Left ventricle myocardium inferior (tissue), 1 donor: ENCODE measurements around the gene YBX2. TPM values are rescaled to one million over a fixed set of nuclear protein-coding genes. Genes with fewer than 3 reads are reported as not detected.
"Not testable (repeated sequence)": the region's sequence is repeated elsewhere in the genome, so short reads cannot be mapped to it uniquely, and the experiment has no call there.

Source experiments
- DNase-seq: peaks from one replicate; pipeline ENCODE4 v3.0.0-alpha.2; 2020
- H3K27ac ChIP-seq: fragments of 200-600 bp; replicated peaks from 2 replicates; pipeline ENCODE4 v1.8.0; 2021
- H3K27me3 ChIP-seq: fragments of 200-600 bp; 2 replicates; pipeline ENCODE4 v1.8.0; 2021; ENCODE audit warnings: low read depth
- H3K36me3 ChIP-seq: fragments of 200-600 bp; 2 replicates; pipeline ENCODE4 v1.8.0; 2021
- H3K4me1 ChIP-seq: fragments of 200-600 bp; 2 replicates; pipeline ENCODE4 v1.8.0; 2021
- H3K4me3 ChIP-seq: fragments of 200-600 bp; 2 replicates; pipeline ENCODE4 v1.8.0; 2021; ENCODE audit warnings: mild to moderate bottlenecking, moderate library complexity
- H3K9me3 ChIP-seq: fragments of 200-600 bp; replicated peaks from 2 replicates; pipeline ENCODE4 v1.8.0; 2021
- CTCF ChIP-seq: fragments of 200-600 bp; IDR thresholded peaks from 2 replicates; pipeline ENCODE4 v1.8.0; 2021; ENCODE audit warnings: antibody characterized with exemption, mild to moderate bottlenecking, borderline replicate concordance
- intact Hi-C: fragments of 100-400 bp; cut with micrococcal nuclease; formaldehyde crosslinking; loops from one replicate; pipeline ENCODE4 v1.11.0; 2022
- long read RNA-seq: library from polyadenylated mRNA; unstranded; transcript quantifications from one replicate; pipeline ENCODE4 v2.0.0, GENCODE V29; 2021
- total RNA-seq: library from RNA; stranded (reverse); fragmentation: NEBNext Ultra II Directional; extraction: Animal tissue kit (Norgen Biotek cat#: 25700); gene quantifications from one replicate; pipeline ENCODE4 v1.2.1, GENCODE V29; 2021
- donor health status: DM: no; HTN: yes; CAD: no; lungs with severe emphysema.

Gene YBX2
- 0.77 TPM for total RNA-seq
- long read RNA-seq, partial matches to known transcripts: 0 of 1 reads
- long read RNA-seq, other reads (novel, unspliced or antisense): 0 of 1 reads

- DNase-seq: peak; percentile 64
- H3K4me1 ChIP-seq: peaks cover 72% of the 10 kb centered on the region
- H3K4me3 ChIP-seq: peak within 1 kb of the TSS; percentile 50
- no peaks in the 10 kb centered on the region for H3K9me3 ChIP-seq
- intact Hi-C loops: no loop called here
- TF ChIP-seq CTCF: no peak
- peaks cover 63% of the 10 kb centered on the region for H3K27me3 ChIP-seq
- H3K36me3 ChIP-seq: no peaks in the 10 kb centered on the region
- H3K27ac ChIP-seq: peak within 1 kb of the TSS; percentile 87
Measured at GRCh38 chr17:7294614-7295153, at the start of gene YBX2. TSS of gene YBX2 (minus strand) at chr17:7294639. CDS start at chr17:7294500, 139 bp downstream.

GRCh38 chr17:7343250-7343649, 48.8 kb upstream of the YBX2 start:
- H3K36me3 ChIP-seq: no peaks in the 10 kb centered on the region
- intact Hi-C loops: loop anchor here (10.0 kb wide), 1 partner anchor 68 kb away; no protein-coding TSS in a partner anchor

GRCh38 chr17:7341842-7342241, 47.4 kb upstream of the YBX2 start:
- Histone ChIP-seq H3K27me3 (peaks cover 51% of the 10 kb centered on the region), H3K9me3 (no peaks in the 10 kb centered on the region), H3K4me3 (no peak overlapping the region), H3K36me3 (no peaks in the 10 kb centered on the region), H3K4me1 (no peaks in the 10 kb centered on the region), H3K27ac (no peak overlapping the region)
- DNase-seq: no peak
- intact Hi-C loops: loop anchor here (10.0 kb wide), 1 partner anchor 67 kb away; no protein-coding TSS in a partner anchor
- no peak for TF ChIP-seq CTCF

More at GRCh38 chr17:7343250-7343649, 48.8 kb upstream of the YBX2 start:
- Histone ChIP-seq H3K9me3 (no peaks in the 10 kb centered on the region), H3K27ac (no peak overlapping the region), H3K27me3 (peaks cover 37% of the 10 kb centered on the region), H3K4me1 (no peaks in the 10 kb centered on the region), H3K4me3 (no peak overlapping the region)
- no peak for TF ChIP-seq CTCF
- no peak for DNase-seq

GRCh38 chr17:7340179-7340578, 45.7 kb upstream of the YBX2 start:
- no peak for TF ChIP-seq CTCF

GRCh38 chr17:7337600-7337999, 43.2 kb upstream of the YBX2 start:
- H3K36me3 ChIP-seq, H3K4me3 ChIP-seq, H3K9me3 ChIP-seq, DNase-seq, H3K4me1 ChIP-seq, intact Hi-C loops, H3K27ac ChIP-seq: not testable (repeated sequence)
- peaks cover 87% of the 10 kb centered on the region for H3K27me3 ChIP-seq

More at GRCh38 chr17:7340179-7340578, 45.7 kb upstream of the YBX2 start:
- intact Hi-C loops: loop anchor here (10.0 kb wide), 1 partner anchor 65 kb away; no protein-coding TSS in a partner anchor
- no peak overlapping the region for H3K27ac ChIP-seq
- no peaks in the 10 kb centered on the region for H3K4me1 ChIP-seq
- DNase-seq: no peak
- no peak overlapping the region for H3K4me3 ChIP-seq
- no peaks in the 10 kb centered on the region for H3K36me3 ChIP-seq
- peaks cover 68% of the 10 kb centered on the region for H3K27me3 ChIP-seq
- H3K9me3 ChIP-seq: no peaks in the 10 kb centered on the region

- Histone ChIP-seq H3K36me3 (no peaks in the 10 kb centered on the region), H3K4me1 (no peaks in the 10 kb centered on the region), H3K27me3 (peaks cover 82% of the 10 kb centered on the region), H3K9me3 (no peaks in the 10 kb centered on the region), H3K27ac (no peak within 1 kb of the TSS), H3K4me3 (peak within 1 kb of the TSS; percentile 21)
- intact Hi-C loops: no loop called here
- no peak for TF ChIP-seq CTCF
- DNase-seq: no peak
Measured at GRCh38 chr17:7336240-7337175, 42.1 kb upstream of the YBX2 start, which contains the start of gene ACAP1. TSS of gene ACAP1 (plus strand) at chr17:7336529. CDS start at chr17:7336735, 206 bp downstream.

GRCh38 chr17:7335765-7336164, 41.3 kb upstream of the YBX2 start:
- H3K36me3 ChIP-seq, intact Hi-C loops, H3K4me1 ChIP-seq, H3K9me3 ChIP-seq, H3K27ac ChIP-seq, H3K4me3 ChIP-seq, DNase-seq: not testable (repeated sequence)
- H3K27me3 ChIP-seq: peaks cover 75% of the 10 kb centered on the region
